H1 (cell line): ENCODE results near the gene PPP2R3B. TPM values are rescaled to one million over a fixed set of nuclear protein-coding genes. Genes with fewer than 3 reads are reported as not detected.

ENCODE experiments used
- BACH1 ChIP-seq: IDR thresholded peaks from 2 replicates; pipeline ENCODE4 v1.6.1; 2012; ENCODE audit warnings: low read length, improper control_type of control experiment
- BCL11A ChIP-seq, 2 experiments: IDR thresholded peaks; one replicate each; pipeline ENCODE4 v1.6.1; 2011; ENCODE audit warnings: low read depth in 2 of 2, low read length in 2 of 2, mild to moderate bottlenecking in 2 of 2
- E2F6 ChIP-seq: IDR thresholded peaks from 2 replicates; pipeline ENCODE4 v1.6.1; 2012; ENCODE audit warnings: inconsistent platforms
- EGR1 ChIP-seq: IDR thresholded peaks from 2 replicates; pipeline ENCODE4 v1.6.1; 2011; ENCODE audit warnings: low read depth, low read length, borderline replicate concordance
- GABPA ChIP-seq: IDR thresholded peaks from 2 replicates; pipeline ENCODE4 v1.6.1; 2011; ENCODE audit warnings: mild to moderate bottlenecking, low read length, moderate library complexity, borderline replicate concordance; ENCODE audit not compliant: insufficient read depth
- HDAC2 ChIP-seq, 2 experiments: fragments of 300-600 bp in 1 of 2; sonication (generic) in 1 of 2; IDR thresholded peaks; 2 replicates each; pipeline ENCODE4 v1.6.1; 2011 to 2012; ENCODE audit warnings: low read depth in 2 of 2, low read length in 2 of 2, mild to moderate bottlenecking in 2 of 2, moderate library complexity in 2 of 2, borderline replicate concordance in 1 of 2, inconsistent platforms in 1 of 2
- POLR2A ChIP-seq, 2 experiments: IDR thresholded peaks; 1 replicate in 1 of 2; 2 replicates in 1 of 2; pipeline ENCODE4 v1.6.1; 2011; ENCODE audit warnings: low read depth in 2 of 2, low read length in 2 of 2, mild to moderate bottlenecking in 2 of 2; ENCODE audit errors: control extremely low read depth in 1 of 2
- POLR2AphosphoS5 ChIP-seq: IDR thresholded peaks from 2 replicates; pipeline ENCODE4 v1.6.1; 2011; ENCODE audit warnings: low read depth, low read length
- SIN3A ChIP-seq, 2 experiments: IDR thresholded peaks in 1 of 2; conservative IDR thresholded peaks in 1 of 2; 2 replicates each; pipeline ENCODE4 v1.6.1; 2011 to 2012; ENCODE audit warnings: low read length in 2 of 2, improper control_type of control experiment in 1 of 2, low read depth in 1 of 2, mild to moderate bottlenecking in 1 of 2
- SP1 ChIP-seq: IDR thresholded peaks from 2 replicates; pipeline ENCODE4 v1.6.1; 2011; ENCODE audit warnings: low read depth, low read length
- SP4 ChIP-seq: IDR thresholded peaks from 2 replicates; pipeline ENCODE4 v1.6.1; 2012; ENCODE audit warnings: low read length, inconsistent platforms
- TEAD4 ChIP-seq: IDR thresholded peaks from 2 replicates; pipeline ENCODE4 v1.6.1; 2012; ENCODE audit warnings: low read depth, low read length, inconsistent platforms, mixed read lengths
- polyA plus RNA-seq, 7 experiments: library from polyadenylated mRNA; depleted of rRNA in 3 of 7; stranded (reverse) in 5 of 7; unstranded in 2 of 7; fragments of >200 nt in 5 of 7; fragments of 200-250 nt in 2 of 7; gene quantifications; 1 replicate in 5 of 7; 2 replicates in 1 of 7; 4 replicates in 1 of 7; pipeline versions ENCODE4 v1.2.1 to v1.2.3, GENCODE V29; 2011 to 2013; ENCODE audit warnings: missing spikeins in 2 of 7, mixed read lengths in 2 of 7
- total RNA-seq: library from RNA; stranded (reverse); fragmentation: NEBNext Ultra II Directional; extraction: Animal tissue kit (Norgen Biotek cat#: 25700); gene quantifications from 2 replicates; pipeline ENCODE4 v1.2.1, GENCODE V29; 2021

Gene PPP2R3B
- total and polyA plus RNA-seq, 2 of the 8 experiments (the other 6 are each of a cell fraction or from before 2014, with no cell fraction given): 47.6 to 86.7 TPM

GRCh38 chrX:331151-331824, 55.4 kb downstream of the PPP2R3B start (continued):
- TF ChIP-seq SP4: no peak
- no peak for TF ChIP-seq BACH1
- no peak for TF ChIP-seq TEAD4
- TF ChIP-seq SP1: no peak
- peak in 1 of 2 experiments; percentile 71; a peak in 1 of 4 replicates for TF ChIP-seq HDAC2 (IDR thresholded peaks at IDR 0.05; ENCODE audit: borderline replicate concordance in 1 of 2, low read depth in 2 of 2, low read length in 2 of 2)
- peak; percentile 18; the same call in 1 of the 2 replicates for TF ChIP-seq E2F6
- TF ChIP-seq SIN3A (conservative IDR thresholded peaks at IDR 0.05 in 1 of 2, IDR thresholded peaks at IDR 0.05 in 1 of 2; ENCODE audit: low read depth in 1 of 2, low read length in 2 of 2): no peak
- peak; percentile 65; the same call in 1 of the 2 replicates for TF ChIP-seq GABPA
- peak; percentile 12 for TF ChIP-seq POLR2AphosphoS5
- TF ChIP-seq EGR1: no peak
- TF ChIP-seq BCL11A (IDR thresholded peaks at IDR 0.05; ENCODE audit: low read depth in 2 of 2, low read length in 2 of 2): no peak
- peak in 1 of 2 experiments; percentile 71; a peak in 2 of 3 replicates for TF ChIP-seq POLR2A (IDR thresholded peaks at IDR 0.05; ENCODE audit: control extremely low read depth in 1 of 2, low read depth in 2 of 2, low read length in 2 of 2)
